Adrenal gland (tissue), 5 donors: ENCODE results near the gene BCAT1.

Source experiments
- CTCF ChIP-seq, 6 experiments: fragments of 450-650 bp in 4 of 6; fragments of 200-600 bp in 2 of 6; sonication (generic) in 1 of 6; IDR thresholded peaks; 1 replicate in 5 of 6; 2 replicates in 1 of 6; pipeline versions ENCODE4 v1.5.1 to v1.8.0; 2016 to 2021; ENCODE audit warnings: antibody characterized with exemption in 6 of 6, mild to moderate bottlenecking in 2 of 6, moderate library complexity in 1 of 6
- POLR2A ChIP-seq, 2 donors: fragments of 450-650 bp; IDR thresholded peaks; one replicate each; pipeline ENCODE4 v1.6.1; 2017; ENCODE audit warnings: antibody characterized with exemption in 2 of 2, mild to moderate bottlenecking in 2 of 2, moderate library complexity in 1 of 2
- donor health status: DM: no; HTN: no; CAD: no.

GRCh38 chr12:24846689-24847088 is 102.2 kb downstream of the BCAT1 start:
- TF ChIP-seq CTCF (IDR thresholded peaks at IDR 0.05) = no peak
- TF ChIP-seq POLR2A (IDR thresholded peaks at IDR 0.05) = no peak
